GM12865 (cell line): ENCODE results near the gene SLC16A13.

Experiments used
- DNase-seq: peaks from one replicate; pipeline ENCODE4 v3.0.0; 2010; ENCODE audit warnings: low read depth
- H3K4me3 ChIP-seq: 2 replicates; pipeline ENCODE4 v1.5.1; 2011; ENCODE audit warnings: mild to moderate bottlenecking, low read depth, low read length, control low read depth
- CTCF ChIP-seq: IDR thresholded peaks from 2 replicates; pipeline ENCODE4 v1.5.1; 2011; ENCODE audit warnings: low read length, control low read depth, low read depth, inconsistent platforms; ENCODE audit not compliant: insufficient read depth; ENCODE audit errors: missing control alignments

SLC16A13 gene

GRCh38 chr17:7029659-7030058, 6.2 kb upstream of the SLC16A13 start:
- peak overlapping the region; percentile 35 for H3K4me3 ChIP-seq
- peak; percentile 66 for DNase-seq
- no peak for TF ChIP-seq CTCF

- H3K4me3 ChIP-seq = peak overlapping the region; percentile 70
- peak; percentile 64 for DNase-seq
- TF ChIP-seq CTCF = no peak
Measured at GRCh38 chr17:7034955-7035590, 742 bp upstream of the SLC16A13 start.

GRCh38 chr17:7038025-7038862, 2.4 kb downstream of the SLC16A13 start:
- no peak for TF ChIP-seq CTCF
- H3K4me3 ChIP-seq = no peak overlapping the region
- no peak for DNase-seq

- DNase-seq = no peak
- no peak overlapping the region for H3K4me3 ChIP-seq
- TF ChIP-seq CTCF = no peak
Measured at GRCh38 chr17:7039832-7040231, 4.0 kb downstream of the SLC16A13 start.

- no peak for TF ChIP-seq CTCF
- H3K4me3 ChIP-seq = no peak overlapping the region
- DNase-seq = no peak
Measured at GRCh38 chr17:7041607-7042500, 6.0 kb downstream of the SLC16A13 start.

GRCh38 chr17:7042501-7043181, 6.8 kb downstream of the SLC16A13 start:
- H3K4me3 ChIP-seq = no peak overlapping the region
- DNase-seq = no peak
- TF ChIP-seq CTCF = no peak
